Spleen (tissue), 3 donors: ENCODE data around the gene ACOT12.

Experiments used
- POLR2A ChIP-seq, 3 donors: fragments of 450-650 bp; IDR thresholded peaks; one replicate each; pipeline ENCODE4 v1.5.1; 2017; ENCODE audit warnings: antibody characterized with exemption in 3 of 3, mild to moderate bottlenecking in 1 of 3
- POLR2AphosphoS5 ChIP-seq, 3 donors: sonication (generic); formaldehyde crosslinking; IDR thresholded peaks; one replicate each; pipeline ENCODE4 v1.5.1; 2017; ENCODE audit warnings: antibody characterized with exemption in 3 of 3

- TF ChIP-seq POLR2AphosphoS5 (IDR thresholded peaks at IDR 0.05) (no peak), POLR2A (IDR thresholded peaks at IDR 0.05) (no peak)
Measured at GRCh38 chr5:81336556-81336955, 57.4 kb downstream of the ACOT12 start.
